HepG2 (cell line): ENCODE measurements around the gene C11orf71. TPM values are rescaled to one million over a fixed set of nuclear protein-coding genes. Genes with fewer than 3 reads are reported as not detected.
A peak's percentile ranks its signal among the peaks of the same experiment; 100 is the strongest.

ENCODE experiments used
- ATAC-seq: fragments of 200-7000 bp; cut with Tn5 transposase; 3 replicates; pipeline ENCODE4 v1.9.1; 2020; ENCODE audit warnings: mild to moderate bottlenecking, moderate library complexity
- BruUV-seq: library from RNA; stranded (reverse); fragments of 400-500 nt; replicated peaks from 2 replicates; lab custom pipeline; 2021; lab: Mats Ljungman, UMichigan
- CTCF ChIA-PET: fragments of 300-600 bp; formaldehyde crosslinking; extraction: SDS; loops from one replicate; lab custom pipeline; 2021; ENCODE audit warnings: low total read pairs, inconsistent platforms, low intra/inter-chr PET ratio; lab: Yijun Ruan, JAX
- POLR2A ChIA-PET: fragments of 350-600 bp; sonication (Branson Sonifier 250); formaldehyde crosslinking; loops from one replicate; lab custom pipeline; 2020; ENCODE audit warnings: antibody characterized with exemption, inconsistent platforms; lab: Yijun Ruan, JAX
- DNase-seq: peaks from one replicate; pipeline ENCODE4 v3.0.0-alpha.2; 2015; ENCODE audit warnings: low spot score
- FAIRE-seq: peaks from 3 replicates; lab custom pipeline; 2011; peaks lifted over from hg19 to GRCh38; lab: Jason Lieb, UNC
- H2AFZ ChIP-seq: one replicate; pipeline ENCODE4 v1.6.1; 2011; ENCODE audit warnings: low read length, inconsistent platforms
- H3K27ac ChIP-seq: fragments of 300-600 bp; 3 replicates; pipeline ENCODE4 v1.8.0; 2011; ENCODE audit warnings: mixed run types, mild to moderate bottlenecking, mixed read lengths, low read length, inconsistent platforms; ENCODE audit not compliant: insufficient read depth; ENCODE audit errors: extremely low read length
- H3K27me3 ChIP-seq, 2 experiments: fragments of 200-600 bp in 1 of 2; 2 replicates in 1 of 2; 3 replicates in 1 of 2; pipeline versions ENCODE4 v1.6.0 to v1.8.0; 2011; ENCODE audit warnings: low read length in 2 of 2, mild to moderate bottlenecking in 2 of 2, moderate library complexity in 2 of 2, inconsistent platforms in 1 of 2; ENCODE audit not compliant: insufficient read depth in 2 of 2, control insufficient read depth in 1 of 2
- H3K36me3 ChIP-seq, 2 experiments: fragments of 200-600 bp in 1 of 2; replicated peaks in 1 of 2; 2 replicates in 1 of 2; 3 replicates in 1 of 2; pipeline versions ENCODE4 v1.5.1 to v1.8.0; 2011; ENCODE audit warnings: low read length in 2 of 2, inconsistent platforms in 1 of 2; ENCODE audit not compliant: insufficient read depth in 2 of 2, control insufficient read depth in 1 of 2
- H3K4me1 ChIP-seq: 2 replicates; pipeline ENCODE4 v1.5.1; 2012; ENCODE audit warnings: low read length, inconsistent platforms; ENCODE audit not compliant: insufficient read depth
- H3K4me2 ChIP-seq: 2 replicates; pipeline ENCODE4 v1.6.0; 2011; ENCODE audit warnings: low read depth, low read length, inconsistent platforms
- H3K4me3 ChIP-seq, 3 experiments: fragments of 200-600 bp in 1 of 3; sonication (generic), shearing (Covaris generic) in 1 of 3; replicated peaks in 1 of 3; 2 replicates each; pipeline ENCODE4 v1.5.1; 2011 to 2016; ENCODE audit warnings: low read length in 3 of 3, inconsistent platforms in 2 of 3, low read depth in 2 of 3, mild to moderate bottlenecking in 2 of 3, control low read depth in 1 of 3, mixed read lengths in 1 of 3; ENCODE audit not compliant: insufficient read depth in 1 of 3
- H3K79me2 ChIP-seq: one replicate; pipeline ENCODE4 v1.6.1; 2011; ENCODE audit warnings: low read length, inconsistent platforms; ENCODE audit not compliant: insufficient read depth
- H3K9ac ChIP-seq: 2 replicates; pipeline ENCODE4 v1.6.0; 2011; ENCODE audit warnings: mild to moderate bottlenecking, low read depth, low read length, inconsistent platforms; ENCODE audit not compliant: insufficient read depth
- H3K9me3 ChIP-seq: 2 replicates; pipeline ENCODE4 v1.5.1; 2012; ENCODE audit warnings: mild to moderate bottlenecking, low read length
- H4K20me1 ChIP-seq: 2 replicates; pipeline ENCODE4 v1.6.0; 2011; ENCODE audit warnings: inconsistent platforms, mild to moderate bottlenecking, low read length, moderate library complexity; ENCODE audit not compliant: insufficient read depth
- ASH2L ChIP-seq: fragments of 300-600, 200-600 bp; sonication (generic); IDR thresholded peaks from 2 replicates; pipeline ENCODE4 v1.7.0; 2017; ENCODE audit warnings: low read depth, mild to moderate bottlenecking, moderate library complexity, mixed read lengths, low read length; ENCODE audit not compliant: insufficient read length
- KDM5A ChIP-seq: fragments of 200-600 bp; sonication (generic); IDR thresholded peaks from 2 replicates; pipeline ENCODE4 v1.7.0; 2018; ENCODE audit warnings: antibody characterized with exemption, mild to moderate bottlenecking, low read length, borderline replicate concordance
- PCBP1 ChIP-seq: fragments of 200-400 bp; formaldehyde crosslinking; IDR thresholded peaks from 2 replicates; pipeline ENCODE4 v1.6.1; 2017; ENCODE audit warnings: mild to moderate bottlenecking, low read depth, low read length, borderline replicate concordance
- PITX1 ChIP-seq: sonication (generic); formaldehyde crosslinking; IDR thresholded peaks from 2 replicates; pipeline ENCODE4 v1.5.1; 2020; ENCODE audit warnings: mild to moderate bottlenecking, missing genetic modification reagents
- RARG ChIP-seq: sonication (generic); formaldehyde crosslinking; IDR thresholded peaks from 2 replicates; pipeline ENCODE4 v1.4.0; 2020; ENCODE audit warnings: low read depth, mild to moderate bottlenecking, missing genetic modification reagents
- STAT6 ChIP-seq: sonication (generic); formaldehyde crosslinking; IDR thresholded peaks from 2 replicates; pipeline ENCODE4 v1.4.0; 2020; ENCODE audit warnings: missing genetic modification reagents, mild to moderate bottlenecking, borderline replicate concordance
- ZMYM2 ChIP-seq: sonication (generic); formaldehyde crosslinking; IDR thresholded peaks from 2 replicates; pipeline ENCODE4 v1.8.0; 2022; ENCODE audit warnings: mild to moderate bottlenecking, missing genetic modification reagents
- ZNF275 ChIP-seq: sonication (generic); formaldehyde crosslinking; IDR thresholded peaks from 2 replicates; pipeline ENCODE4 v1.8.0; 2022; ENCODE audit warnings: missing genetic modification reagents, mild to moderate bottlenecking, inconsistent platforms, borderline replicate concordance
- ZNF772 ChIP-seq: sonication (generic); formaldehyde crosslinking; IDR thresholded peaks from 2 replicates; pipeline ENCODE4 v1.5.0; 2020; ENCODE audit warnings: mild to moderate bottlenecking, missing genetic modification reagents
- WGBS: methylation state at CpG from one replicate; pipeline ENCODE4 v1.1.6; 2017; ENCODE audit warnings: low lambda C conversion rate; 5-methylcytosine and 5-hydroxymethylcytosine counted together
- in situ Hi-C: cut with HindIII; loops from 2 replicates; pipeline ENCODE4 v1.10.0; 2017; ENCODE audit warnings: low pct_unique_long_range_greater_than_20kb; ENCODE audit not compliant: extremely low pct_ligation_motif_present
- intact Hi-C: fragments of 100-400 bp; cut with micrococcal nuclease; formaldehyde crosslinking; loops from one replicate; pipeline ENCODE4 v1.10.0; 2022; ENCODE audit not compliant: unreplicated experiment
- polyA plus RNA-seq, 8 experiments: library from polyadenylated mRNA; depleted of rRNA in 3 of 8; stranded (reverse) in 7 of 8; unstranded in 1 of 8; fragments of >200 nt; fragmentation: Illumina TruSeq in 4 of 8; extraction: Trizol in 4 of 8; gene quantifications; 2 replicates each; pipeline versions ENCODE4 v1.2.1 to v1.2.3, GENCODE V29; 2011 to 2016; ENCODE audit warnings: low read depth in 4 of 8, missing spikeins in 1 of 8, mixed read lengths in 1 of 8; ENCODE audit not compliant: insufficient read depth in 1 of 8
- total RNA-seq, 5 experiments: library from RNA; depleted of rRNA; stranded (reverse); fragments of >200 nt; fragmentation: Illumina TruSeq; extraction: Trizol; gene quantifications; 2 replicates each; pipeline ENCODE4 v1.2.3, GENCODE V29; 2016; ENCODE audit warnings: low read depth in 1 of 5

Gene C11orf71
- total and polyA plus RNA-seq, 2 of the 13 experiments (the other 11 are each of a cell fraction or from before 2014, with no cell fraction given), result 7.1 to 7.8 TPM

GRCh38 chr11:114400915-114401223, 558 bp upstream of the C11orf71 start:
- H3K27ac ChIP-seq, result peak overlapping the region; percentile 98
- peak overlapping the region; percentile 48 for H2AFZ ChIP-seq
- H3K4me3 ChIP-seq, result peak overlapping the region; percentile 97 to 99 (median 98)
- peak; percentile 21; the same call in 1 of the 2 replicates for TF ChIP-seq KDM5A
- peak; percentile 62 for TF ChIP-seq ASH2L
- TF ChIP-seq ZMYM2 (CRISPR knock-in tag), result 0 out of 2 replicates have a peak, but pooled peaks have one; percentile 3
- 0 out of 2 replicates have a peak, but pooled peaks have one; percentile 6 for TF ChIP-seq ZNF772 (CRISPR knock-in tag)
- peak; percentile 19; the same call in 1 of the 2 replicates for TF ChIP-seq STAT6 (CRISPR knock-in tag)
- TF ChIP-seq PCBP1, result no peak
- TF ChIP-seq PITX1 (CRISPR knock-in tag), result no peak
- TF ChIP-seq RARG (CRISPR knock-in tag), result no peak
- no peak for TF ChIP-seq ZNF275 (CRISPR knock-in tag)
- H3K9me3 ChIP-seq, result no peaks in the 10 kb centered on the region
- DNase-seq (no peak), FAIRE-seq (no peak), ATAC-seq (no peak)
- intact Hi-C loops (loop anchor here (1.0 to 5.0 kb wide), 2 partner anchors 38 to 54 kb away; partner anchors contain the start of gene REXO2), in situ Hi-C loops (no loop called here)
- H3K79me2 ChIP-seq, result peaks cover 62% of the 10 kb centered on the region
- peaks cover 3 to 11% of the 10 kb centered on the region in 2 experiments for H3K36me3 ChIP-seq
- peak overlapping the region; percentile 70 for H3K4me2 ChIP-seq
- H3K27me3 ChIP-seq, result peaks cover 0 to 3% of the 10 kb centered on the region in 2 experiments; a peak in 1 of 5 replicates
- ChIA-PET CTCF (no interaction called here), POLR2A (interaction anchor here (0.8 to 2.0 kb wide), 3 partner anchors 38 to 526 kb away, joined by 3 to 17 read pairs (median 3); partner anchors contain the start of genes REXO2 and USP28)
- no peaks in the 10 kb centered on the region for H4K20me1 ChIP-seq
- H3K9ac ChIP-seq, result peak overlapping the region; percentile 99
- peaks cover 45% of the 10 kb centered on the region for H3K4me1 ChIP-seq
- WGBS, result 1% methylated on average over 8 of the region's 8 CpGs
- BruUV-seq, result TSS peak; percentile 70
